OCI-LY3 (cell line): ENCODE results near the gene LCORL.

Experiments
- CTCF ChIP-seq: fragments of 200-600, 300-600 bp; sonication (generic); IDR thresholded peaks from 2 replicates; pipeline ENCODE4 v1.5.1; 2014; ENCODE audit warnings: antibody characterized with exemption, low read length, low read depth
- EZH2phosphoT487 ChIP-seq: fragments of 200-600 bp; shearing (Covaris generic); IDR thresholded peaks from 2 replicates; pipeline ENCODE4 v1.6.1; 2018; ENCODE audit warnings: antibody characterized with exemption, mixed run types, low read depth

GRCh38 chr4:17932041-17932440 lies 89.5 kb downstream of the LCORL start:
- TF ChIP-seq CTCF, result no peak
- TF ChIP-seq EZH2phosphoT487, result no peak
